ENCODE results near the gene SMC6. TPM values are rescaled to one million over a fixed set of nuclear protein-coding genes. Genes with fewer than 3 reads are reported as not detected.
A peak's percentile ranks its signal among the peaks of the same experiment; 100 is the strongest.

Gene SMC6
- total RNA-seq, 1 experiment from 2014 or later = 11.4 TPM

GRCh38 chr2:17646838-17647701 lies 106.5 kb downstream of the SMC6 start:
- H3K27me3 ChIP-seq = no peaks in the 10 kb centered on the region
- no peak overlapping the region for H3K4me3 ChIP-seq
- no peaks in the 10 kb centered on the region for H3K36me3 ChIP-seq
- H3K9me3 ChIP-seq = no peaks in the 10 kb centered on the region
- no peak for DNase-seq

DNA sequence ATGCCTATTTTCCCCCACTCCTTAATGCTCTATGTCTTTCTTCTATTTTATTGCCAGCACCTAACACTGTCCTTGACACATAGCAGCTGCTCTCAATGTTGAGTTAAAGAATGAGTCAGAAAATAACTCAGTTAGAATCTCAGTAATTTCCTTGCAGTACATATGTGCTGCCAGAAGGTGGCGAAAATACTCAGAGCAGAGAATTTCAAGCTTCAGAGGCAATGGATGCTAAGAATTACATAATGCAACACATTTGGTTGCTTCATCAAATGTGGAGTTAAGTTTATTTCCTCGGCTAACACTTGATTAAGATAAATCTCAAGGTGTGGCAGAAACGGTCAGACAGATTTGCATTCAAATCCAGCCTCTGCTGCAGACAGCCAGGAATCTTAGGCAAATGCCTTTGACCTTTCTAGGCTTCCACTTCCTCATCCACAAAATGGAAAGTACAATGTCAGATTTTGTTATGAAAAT lies 107.5 kb downstream of the SMC6 start:
- no peak overlapping the region for H3K4me3 ChIP-seq

DNA sequence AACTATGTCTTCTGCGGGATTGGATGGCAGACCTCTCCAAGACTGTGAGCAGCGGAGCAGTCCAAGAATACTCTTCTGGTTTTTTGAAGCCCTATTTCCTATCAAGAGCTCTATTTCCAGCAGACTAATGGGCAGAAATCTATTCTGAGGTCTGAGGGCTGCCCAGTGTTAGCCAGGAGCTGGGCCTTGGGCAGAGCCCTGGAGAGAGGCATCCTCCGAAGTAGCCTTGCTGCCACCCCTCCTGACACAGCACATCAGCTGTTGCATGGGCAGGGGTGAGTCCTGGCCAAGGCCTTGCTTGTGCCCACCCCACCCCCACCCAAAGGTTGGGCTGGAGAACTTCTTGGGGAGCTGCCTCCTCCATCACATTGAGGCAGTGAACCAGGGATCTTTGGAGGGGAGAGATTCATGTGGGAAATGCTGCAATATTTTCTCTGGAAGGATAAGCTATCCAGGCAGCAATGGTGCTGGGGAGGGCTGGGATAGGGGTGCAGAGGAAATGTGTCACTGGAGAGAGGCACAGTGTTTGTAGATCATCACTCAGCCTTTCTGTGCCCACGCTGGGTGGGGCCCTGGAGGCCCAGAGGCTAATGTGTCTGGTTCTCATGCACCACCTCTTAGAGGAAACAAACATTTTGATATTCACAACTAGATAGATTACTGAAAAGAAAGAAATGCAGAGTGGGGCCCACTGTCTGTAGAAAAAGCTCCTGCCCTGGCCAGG lies 108.5 kb downstream of the SMC6 start:
- no peaks in the 10 kb centered on the region for H3K36me3 ChIP-seq
- no peaks in the 10 kb centered on the region for H3K27me3 ChIP-seq
- no peak overlapping the region for H3K4me3 ChIP-seq
- DNase-seq = peak; percentile 63
- H3K9me3 ChIP-seq = no peaks in the 10 kb centered on the region

More for the DNA sequence above, 107.5 kb downstream of the SMC6 start:
- peak; percentile 43 for DNase-seq
- no peaks in the 10 kb centered on the region for H3K36me3 ChIP-seq
- no peaks in the 10 kb centered on the region for H3K9me3 ChIP-seq
- H3K27me3 ChIP-seq = no peaks in the 10 kb centered on the region

GRCh38 chr2:17643031-17643615 lies 110.5 kb downstream of the SMC6 start:
- Histone ChIP-seq H3K27me3 (no peaks in the 10 kb centered on the region), H3K36me3 (no peaks in the 10 kb centered on the region), H3K9me3 (no peaks in the 10 kb centered on the region), H3K4me3 (no peak overlapping the region)
- peak; percentile 92 for DNase-seq

DNA sequence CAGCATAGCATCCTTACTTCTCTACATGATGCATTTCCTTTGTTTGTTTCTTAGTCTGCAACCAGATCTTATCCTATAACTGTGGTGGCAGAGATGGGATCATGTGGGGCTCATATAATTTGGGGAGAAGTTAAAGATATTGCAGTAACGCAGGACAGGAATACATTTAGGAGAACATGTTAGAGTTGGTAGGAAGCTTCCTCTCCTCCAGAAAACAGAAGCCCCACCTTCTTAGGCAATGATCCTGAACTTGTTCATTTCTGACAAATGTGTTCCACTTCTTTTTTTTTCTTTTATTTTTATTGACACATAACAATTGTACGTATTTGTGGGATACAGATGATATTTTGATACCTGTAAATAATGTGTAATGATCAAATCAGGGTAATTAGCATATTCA lies 113.2 kb downstream of the SMC6 start:
- DNase-seq = no peak
- Histone ChIP-seq H3K27me3 (no peaks in the 10 kb centered on the region), H3K4me3 (no peak overlapping the region), H3K9me3 (no peaks in the 10 kb centered on the region), H3K36me3 (no peaks in the 10 kb centered on the region)

GRCh38 chr2:17638196-17638743 lies 115.3 kb downstream of the SMC6 start:
- H3K9me3 ChIP-seq = no peaks in the 10 kb centered on the region

GRCh38 chr2:17637131-17637906 lies 116.3 kb downstream of the SMC6 start:
- DNase-seq = no peak
- Histone ChIP-seq H3K4me3 (no peak overlapping the region), H3K9me3 (no peaks in the 10 kb centered on the region), H3K36me3 (no peaks in the 10 kb centered on the region), H3K27me3 (no peaks in the 10 kb centered on the region)

More at GRCh38 chr2:17638196-17638743, 115.3 kb downstream of the SMC6 start:
- DNase-seq = no peak
- Histone ChIP-seq H3K27me3 (no peaks in the 10 kb centered on the region), H3K36me3 (no peaks in the 10 kb centered on the region), H3K4me3 (no peak overlapping the region)

GRCh38 chr2:17636257-17636656 lies 117.4 kb downstream of the SMC6 start:
- Histone ChIP-seq H3K4me3 (no peak overlapping the region), H3K36me3 (no peaks in the 10 kb centered on the region), H3K9me3 (no peaks in the 10 kb centered on the region), H3K27me3 (no peaks in the 10 kb centered on the region)
- DNase-seq = no peak

DNA sequence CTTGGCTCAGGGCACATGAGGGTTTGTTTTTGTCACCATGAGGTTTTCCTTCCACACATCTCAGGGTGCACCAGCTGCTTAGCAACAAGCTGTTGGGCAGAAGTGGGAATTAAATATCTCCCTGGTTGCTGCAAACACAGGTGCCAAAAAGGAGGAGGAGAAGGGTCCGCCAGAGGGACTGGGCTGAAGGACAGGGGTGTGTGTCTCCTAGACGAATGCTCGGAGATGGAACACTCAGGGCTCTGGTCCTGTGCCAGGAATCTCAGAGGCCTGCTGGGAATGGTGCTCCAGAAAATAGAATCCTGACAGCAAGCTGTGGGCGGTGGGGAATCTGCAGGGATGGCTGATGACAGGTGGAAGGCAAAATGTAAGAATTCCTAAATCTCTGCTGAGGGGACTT lies 118.6 kb downstream of the SMC6 start:
- Histone ChIP-seq H3K27me3 (no peaks in the 10 kb centered on the region), H3K9me3 (no peaks in the 10 kb centered on the region), H3K36me3 (no peaks in the 10 kb centered on the region), H3K4me3 (no peak overlapping the region)
- DNase-seq = no peak

DNA sequence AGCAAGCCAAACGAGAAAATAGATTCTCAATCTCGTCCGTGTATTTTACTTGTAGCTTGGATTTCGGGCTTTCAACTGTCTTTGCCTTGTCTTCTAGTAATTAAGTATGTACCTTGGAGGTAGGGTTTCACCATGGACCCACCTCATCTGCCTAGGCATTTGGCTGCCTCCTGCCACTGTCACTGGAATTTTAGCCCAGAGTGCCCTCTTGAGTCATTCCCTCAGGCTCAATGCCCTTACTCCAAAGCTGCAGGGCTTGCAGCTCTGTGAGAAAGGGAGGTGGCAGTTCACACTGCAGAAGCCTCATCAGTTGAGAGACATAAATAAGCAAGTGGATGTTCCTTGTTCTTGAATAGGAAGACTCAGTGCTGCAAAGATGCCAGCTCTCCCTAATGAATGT lies 123.5 kb downstream of the SMC6 start:
- Histone ChIP-seq H3K27me3 (no peaks in the 10 kb centered on the region), H3K9me3 (no peaks in the 10 kb centered on the region), H3K4me3 (no peak overlapping the region), H3K36me3 (no peaks in the 10 kb centered on the region)
- DNase-seq = no peak

DNA sequence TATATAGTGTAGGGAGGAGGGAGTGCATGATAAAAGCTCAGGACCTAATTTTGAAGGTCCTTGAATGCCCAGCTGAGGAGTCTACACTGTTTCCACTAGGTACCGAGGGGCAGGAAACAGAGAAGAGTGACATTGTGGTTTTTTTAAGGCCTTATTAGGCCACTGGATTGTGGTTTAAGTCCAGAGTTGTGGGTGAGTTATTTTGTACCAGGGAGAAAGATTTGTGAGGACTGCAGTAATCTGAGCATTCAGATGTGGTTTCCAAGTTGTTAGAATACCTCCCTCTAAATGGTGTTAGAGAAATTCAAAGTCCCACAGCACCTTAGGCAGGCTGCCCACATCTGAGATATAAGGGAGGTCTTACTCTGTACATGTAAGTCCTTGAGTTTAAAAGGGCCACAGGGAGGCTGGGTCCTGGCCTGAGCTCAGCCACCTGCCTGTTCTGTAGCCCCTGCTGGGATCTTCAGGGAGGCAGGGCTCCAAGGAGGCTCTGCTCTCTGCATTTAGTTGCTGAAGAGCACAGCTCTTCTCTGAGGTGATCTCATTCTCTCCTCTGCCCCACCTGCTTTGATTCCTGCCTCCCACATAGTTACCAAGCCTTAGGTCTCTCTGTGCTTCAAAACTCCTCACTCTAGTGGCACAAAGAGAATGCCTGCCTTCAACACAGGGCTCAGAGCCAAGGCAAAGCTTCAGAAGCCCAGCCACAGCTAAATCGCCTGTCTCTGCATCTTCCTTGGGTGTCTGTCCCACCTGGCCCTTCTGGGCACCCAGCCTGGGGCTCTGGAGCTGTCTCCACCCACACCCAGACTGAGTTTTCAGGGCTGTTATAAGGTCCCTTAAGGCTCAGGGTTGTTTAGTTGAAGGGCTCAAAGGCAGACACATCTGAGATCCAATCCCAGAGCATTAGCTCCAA lies 125.0 kb downstream of the SMC6 start:
- no peak overlapping the region for H3K4me3 ChIP-seq

GRCh38 chr2:17627434-17627833 lies 126.2 kb downstream of the SMC6 start:
- Histone ChIP-seq H3K9me3 (no peaks in the 10 kb centered on the region), H3K36me3 (no peaks in the 10 kb centered on the region), H3K27me3 (no peaks in the 10 kb centered on the region), H3K4me3 (no peak overlapping the region)
- peak; percentile 39 for DNase-seq

More for the DNA sequence above, 125.0 kb downstream of the SMC6 start:
- no peak for DNase-seq
- no peaks in the 10 kb centered on the region for H3K27me3 ChIP-seq
- no peaks in the 10 kb centered on the region for H3K9me3 ChIP-seq
- H3K36me3 ChIP-seq = no peaks in the 10 kb centered on the region

DNA sequence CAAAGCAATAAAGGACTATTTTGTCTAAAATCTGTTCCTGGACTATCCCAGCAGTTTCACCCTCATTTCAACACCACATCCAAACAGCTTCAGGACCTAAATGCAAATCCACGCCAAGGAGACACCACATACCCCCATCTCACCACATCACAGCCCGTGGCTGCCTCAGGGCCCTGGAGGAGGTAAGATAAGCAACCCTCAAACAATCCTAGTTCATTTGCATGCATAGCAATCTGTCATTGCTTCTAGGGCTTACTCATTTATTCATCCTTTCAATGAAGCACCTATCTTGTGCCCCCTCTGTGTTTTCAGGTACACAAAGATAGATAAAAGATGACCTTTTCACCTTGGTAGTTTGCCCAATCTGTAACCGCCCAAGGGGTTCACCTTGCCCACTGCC lies 126.6 kb downstream of the SMC6 start:
- Histone ChIP-seq H3K9me3 (no peaks in the 10 kb centered on the region), H3K4me3 (no peak overlapping the region), H3K27me3 (no peaks in the 10 kb centered on the region), H3K36me3 (no peaks in the 10 kb centered on the region)
- DNase-seq = no peak

GRCh38 chr2:17625446-17625845 lies 128.2 kb downstream of the SMC6 start:
- Histone ChIP-seq H3K36me3 (no peaks in the 10 kb centered on the region), H3K4me3 (no peak overlapping the region), H3K27me3 (no peaks in the 10 kb centered on the region), H3K9me3 (no peaks in the 10 kb centered on the region)
- DNase-seq = no peak

DNA sequence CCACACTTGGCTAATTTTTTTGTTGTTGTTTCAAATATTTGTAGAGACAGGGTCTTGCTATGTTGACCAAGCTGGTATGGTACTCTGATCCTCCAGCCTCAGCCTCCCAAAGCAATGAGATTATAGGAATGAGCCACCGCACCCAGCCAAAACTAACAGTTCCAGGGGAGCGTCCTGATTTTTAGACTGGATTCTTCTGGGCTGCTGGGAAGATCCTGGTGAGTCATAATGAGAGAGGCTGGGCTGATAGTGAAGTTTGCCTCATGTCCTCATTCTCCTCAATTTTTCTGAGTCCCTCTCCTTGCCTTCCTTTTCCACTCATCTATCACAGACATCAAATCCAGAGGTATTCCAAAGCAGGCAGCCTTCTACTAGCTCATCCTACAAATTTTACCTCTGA lies 131.8 kb downstream of the SMC6 start:
- no peaks in the 10 kb centered on the region for H3K36me3 ChIP-seq

More for the DNA sequence above, 131.8 kb downstream of the SMC6 start:
- Histone ChIP-seq H3K27me3 (no peaks in the 10 kb centered on the region), H3K4me3 (no peak overlapping the region), H3K9me3 (no peaks in the 10 kb centered on the region)
- peak; percentile 72 for DNase-seq
